Activated CD4-positive, CD25-positive, alpha-beta regulatory T cell treated with anti-CD3 and anti-CD28 coated beads, Interleukin-2, amount 50 U/mL, for 24 hours (primary cell): ENCODE data around the gene CMPK2.
"Not testable (repeated sequence)": the region's sequence is repeated elsewhere in the genome, so short reads cannot be mapped to it uniquely, and the experiment has no call there.

Source experiments
- ATAC-seq, 2 donors: fragments of 150-1000 bp; cut with Tn5 transposase; one replicate each; pipeline ENCODE4 v1.10.0; 2021; ENCODE audit warnings: mild to moderate bottlenecking in 1 of 2, moderate library complexity in 1 of 2

The CMPK2 gene

DNA sequence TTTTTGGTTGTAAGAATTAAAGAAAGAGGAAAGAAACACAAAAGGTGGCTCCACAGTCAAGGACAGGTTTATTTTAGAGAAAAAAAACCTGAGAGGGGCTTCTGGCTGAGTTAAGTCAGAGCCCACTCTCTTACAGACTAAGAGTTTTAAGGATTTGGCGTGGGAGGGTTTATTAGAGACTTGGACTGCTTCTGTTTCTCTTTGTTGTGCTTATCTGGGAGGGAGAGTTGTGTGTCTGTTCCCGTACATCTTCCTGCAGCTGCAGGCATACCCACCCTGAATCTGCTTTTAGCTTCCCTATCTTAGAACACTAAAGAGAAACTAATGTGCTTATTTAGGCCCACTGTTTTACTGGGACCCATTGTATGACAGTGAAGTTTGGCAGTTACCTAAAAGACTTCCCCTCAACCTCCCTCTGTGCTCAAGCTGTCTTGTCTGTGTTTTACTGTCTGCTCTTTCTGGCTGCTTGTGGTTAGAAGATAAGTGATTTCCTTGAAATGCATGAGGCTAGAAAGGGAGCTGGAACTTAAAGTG is 14.6 kb upstream of the CMPK2 start:
- peak; percentile 25 to 57 for ATAC-seq

DNA sequence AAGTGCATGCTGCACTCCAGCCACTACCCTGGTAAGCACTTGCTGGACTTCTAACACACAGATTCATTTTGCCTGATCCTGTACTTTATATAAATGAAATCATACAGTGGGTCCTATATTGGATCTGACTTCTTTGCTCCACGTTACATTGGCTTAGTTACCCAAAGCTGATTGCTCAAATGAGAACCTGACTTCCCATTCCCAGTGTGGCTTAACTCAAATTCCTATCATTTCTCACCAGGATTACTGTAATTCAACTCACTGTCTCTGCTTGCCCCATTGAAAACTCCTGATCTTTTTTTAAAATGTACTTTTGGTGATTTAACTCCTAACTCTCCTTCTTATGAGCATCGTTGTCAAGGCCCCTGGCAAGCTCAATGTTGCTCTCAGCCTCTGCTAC is 13.3 kb upstream of the CMPK2 start:
- no peak for ATAC-seq

DNA sequence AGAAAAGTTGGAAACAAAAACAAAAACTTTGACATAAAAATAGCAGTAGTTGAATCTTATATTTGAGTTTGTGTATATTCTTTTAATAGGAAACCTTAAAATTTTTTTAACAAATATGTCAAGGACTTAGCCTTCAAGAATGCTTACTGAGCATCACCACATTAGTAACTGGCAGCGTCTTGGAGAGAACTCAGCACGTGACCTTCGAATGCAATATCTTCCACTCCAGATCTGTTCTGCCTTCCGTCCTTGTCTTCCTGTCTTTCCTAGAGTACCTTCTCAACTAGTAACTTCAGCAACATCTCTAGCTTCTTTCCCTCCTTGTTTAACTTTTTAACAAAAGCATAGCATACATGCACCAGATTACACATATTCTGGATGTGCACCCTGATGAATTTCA is 12.8 kb upstream of the CMPK2 start:
- ATAC-seq = no peak

DNA sequence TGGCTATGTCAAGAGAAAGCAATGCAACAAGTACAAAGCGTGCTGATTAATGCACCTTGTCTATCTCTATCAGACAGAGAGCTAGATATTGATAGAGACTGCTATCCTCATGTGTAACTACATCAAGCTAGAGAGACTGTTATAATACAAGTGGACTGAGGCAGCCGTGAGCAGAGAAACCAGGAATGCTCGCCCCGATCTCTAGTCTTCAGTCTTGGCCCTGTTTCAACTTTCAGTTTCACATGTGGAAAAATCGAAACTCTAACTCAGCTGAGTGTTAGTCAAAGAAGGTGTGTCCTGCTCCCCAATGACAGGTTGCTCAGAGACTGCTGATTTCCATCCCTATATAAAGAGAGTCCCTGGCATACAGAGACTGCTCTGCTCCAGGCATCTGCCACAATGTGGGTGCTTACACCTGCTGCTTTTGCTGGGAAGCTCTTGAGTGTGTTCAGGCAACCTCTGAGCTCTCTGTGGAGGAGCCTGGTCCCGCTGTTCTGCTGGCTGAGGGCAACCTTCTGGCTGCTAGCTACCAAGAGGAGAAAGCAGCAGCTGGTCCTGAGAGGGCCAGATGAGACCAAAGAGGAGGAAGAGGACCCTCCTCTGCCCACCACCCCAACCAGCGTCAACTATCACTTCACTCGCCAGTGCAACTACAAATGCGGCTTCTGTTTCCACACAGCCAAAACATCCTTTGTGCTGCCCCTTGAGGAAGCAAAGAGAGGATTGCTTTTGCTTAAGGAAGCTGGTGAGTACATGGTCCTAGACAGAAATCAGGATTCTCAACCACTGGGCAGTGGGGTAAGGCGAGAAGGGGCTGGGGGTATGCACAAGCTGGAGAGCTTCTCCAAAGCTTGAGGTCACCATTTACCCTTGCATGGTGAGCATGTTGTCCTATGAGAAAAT is 11.9 kb upstream of the CMPK2 start, which contains the start of gene RSAD2:
RSAD2 (plus strand) TSS at position 376 of the 903 bp plus-strand sequence; CDS start at position 400, 24 bp downstream.
- ATAC-seq = peak; percentile 84 to 89

DNA sequence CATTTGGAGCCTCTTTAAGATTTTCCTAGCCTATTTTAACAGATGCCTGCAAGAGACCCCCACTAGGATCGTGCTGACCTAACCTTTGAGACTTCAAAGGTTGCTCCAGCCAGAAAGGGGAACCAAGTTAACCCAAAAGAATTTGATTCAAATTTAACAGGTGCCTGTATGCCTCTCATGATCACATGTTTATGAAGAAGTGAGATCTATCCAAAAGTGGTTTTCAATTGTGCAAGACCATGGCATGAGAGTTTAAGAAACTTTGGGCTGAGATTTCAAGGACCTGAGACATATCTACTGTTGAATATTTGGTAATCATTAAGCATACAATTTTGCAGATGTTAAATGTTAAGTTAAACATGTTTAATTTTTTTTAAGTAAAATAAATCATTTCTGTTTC is 10.6 kb upstream of the CMPK2 start:
- no peak for ATAC-seq

DNA sequence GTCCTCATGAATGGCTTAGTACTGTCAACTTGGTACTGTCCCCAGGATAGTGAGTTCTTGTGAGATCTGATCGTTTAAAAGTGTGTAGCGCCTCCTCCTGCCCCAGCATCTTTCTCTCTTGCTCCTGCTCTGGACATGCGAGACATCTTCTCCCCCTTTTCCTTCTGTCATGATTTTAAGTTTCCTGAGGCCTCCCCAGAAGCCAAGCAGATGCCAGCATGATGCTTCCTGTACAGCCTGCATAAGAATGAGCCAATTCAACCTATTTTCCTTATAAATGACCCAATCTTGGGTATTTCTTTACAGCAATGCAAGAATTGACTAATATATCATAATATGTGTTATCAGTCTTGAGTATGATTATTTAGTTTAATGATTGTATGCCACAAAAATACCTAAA is 8.3 kb upstream of the CMPK2 start:
- ATAC-seq = no peak

DNA sequence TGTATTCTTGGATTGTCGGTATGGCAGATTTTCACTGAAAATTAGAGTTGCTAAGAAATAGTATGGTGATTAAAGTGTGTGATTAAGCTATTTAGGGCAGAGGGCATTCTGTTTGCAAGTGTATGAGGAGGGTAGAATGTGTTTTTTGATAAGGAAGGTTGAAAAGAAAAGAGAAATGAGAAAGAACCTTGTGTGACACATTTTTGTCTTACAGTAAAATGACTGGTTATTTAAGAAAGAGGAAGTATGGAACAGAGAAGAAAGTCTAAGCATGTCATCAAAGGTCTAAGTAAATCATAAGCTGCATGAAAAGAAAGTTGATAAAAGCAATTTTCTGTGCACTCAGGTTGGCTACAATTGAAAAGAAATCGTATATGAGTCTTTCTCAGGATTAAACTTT is 6.7 kb upstream of the CMPK2 start:
- no peak for ATAC-seq

DNA sequence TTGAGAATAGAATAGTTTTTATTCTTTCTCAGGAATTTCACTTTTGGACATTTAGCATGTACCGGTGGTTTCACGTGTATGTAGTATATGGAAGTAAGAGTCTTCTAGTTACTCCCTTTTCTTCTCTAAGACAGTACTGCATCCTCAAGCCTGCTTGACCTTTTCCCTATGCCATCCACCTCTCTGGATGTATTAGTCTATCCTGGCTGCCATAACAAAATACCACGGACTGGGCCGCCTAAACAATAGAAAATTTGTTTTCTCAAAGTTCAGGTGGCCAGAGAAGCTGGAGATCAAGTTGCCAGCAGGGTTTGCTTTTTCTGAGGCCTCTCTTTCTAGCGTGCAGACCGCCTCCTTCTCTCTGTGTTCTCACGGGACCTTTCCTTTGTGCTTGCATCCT is 1.3 kb upstream of the CMPK2 start:
- no peak for ATAC-seq

DNA sequence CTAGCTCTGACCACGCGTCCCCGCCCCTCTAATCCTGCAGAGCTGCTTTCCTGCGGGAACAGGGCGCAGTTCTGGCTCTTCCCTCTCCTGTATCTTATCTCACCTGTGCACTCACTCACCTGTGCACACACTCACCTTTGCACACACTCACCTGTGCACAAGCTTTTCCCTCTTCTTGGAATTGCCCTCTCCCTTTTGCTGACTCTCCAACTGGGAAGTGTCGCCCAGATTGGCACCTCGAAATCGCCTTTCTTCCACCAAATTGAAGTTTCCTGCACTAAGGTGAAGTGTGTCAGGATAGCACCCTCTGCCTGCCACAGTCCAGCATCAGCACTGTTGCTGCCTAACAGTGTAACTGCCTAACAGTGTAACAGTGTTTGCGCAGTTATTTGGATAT is 566 bp upstream of the CMPK2 start:
- peak in 1 of 2 donors; percentile 39 for ATAC-seq

DNA sequence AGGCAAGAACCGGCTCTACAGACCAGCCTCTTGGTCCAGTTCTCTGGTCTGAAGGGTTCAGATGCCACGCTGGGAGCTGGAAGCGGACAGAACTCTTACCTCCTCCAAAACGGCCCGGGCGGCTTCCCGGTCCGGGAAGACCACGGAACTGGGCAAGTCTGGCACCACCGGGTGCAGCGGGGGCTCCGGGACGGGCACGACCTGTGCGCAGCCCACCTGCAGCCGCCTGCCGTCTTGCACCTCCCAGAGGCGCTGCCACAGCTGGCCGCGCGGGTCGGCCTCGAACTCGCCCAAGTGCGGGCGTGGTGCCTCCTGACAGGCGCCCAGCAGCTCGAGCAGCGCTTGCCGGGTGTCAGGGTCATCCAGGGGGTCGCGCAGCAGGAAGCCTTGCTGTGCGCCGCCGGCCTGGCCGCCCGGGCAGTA is 773 bp downstream of the CMPK2 start:
- peak; percentile 3 to 10 for ATAC-seq

DNA sequence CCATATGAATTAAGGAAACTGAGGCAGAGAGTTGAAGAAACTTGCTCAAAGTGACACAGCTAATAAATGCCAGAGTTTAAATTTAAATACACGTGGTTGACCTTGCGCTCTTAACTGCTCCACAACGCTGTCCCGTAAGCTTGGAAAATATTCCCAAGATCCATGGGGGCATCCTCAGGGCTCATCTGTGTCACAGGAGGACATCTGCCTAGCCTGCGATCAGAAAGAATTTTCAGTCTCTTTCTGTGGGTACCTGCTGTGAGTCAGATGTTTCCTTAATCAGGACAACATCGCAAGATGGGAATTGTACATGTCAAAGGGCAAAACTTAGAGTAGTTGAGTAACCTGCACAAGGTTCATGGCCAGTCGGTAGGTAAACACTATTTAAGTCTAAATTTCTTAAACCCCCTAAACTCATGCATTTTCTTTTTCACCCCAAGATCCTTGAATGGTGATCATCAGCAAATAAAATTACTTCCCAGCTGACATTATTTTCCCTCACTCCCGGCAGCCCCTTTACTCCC is 1.4 kb downstream of the CMPK2 start:
- no peak for ATAC-seq

DNA sequence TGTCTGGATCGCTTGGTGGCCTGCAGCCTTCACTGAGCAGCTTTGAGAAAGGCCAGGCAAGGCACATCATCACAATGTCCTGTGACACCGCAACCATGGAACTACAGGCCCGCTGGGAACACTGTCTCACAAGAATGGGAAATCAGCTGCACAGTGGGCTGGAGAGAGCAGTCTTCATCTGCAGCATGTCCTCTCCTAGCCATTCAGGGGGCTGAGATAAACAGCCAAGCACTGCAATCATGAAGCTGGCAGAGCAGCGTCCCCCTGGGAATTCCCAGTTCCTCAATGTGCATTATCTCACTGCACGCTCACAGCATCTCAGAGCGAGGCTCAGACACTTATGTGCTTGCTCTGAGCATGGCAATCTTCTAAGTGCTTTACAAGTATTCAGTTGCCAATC is 1.9 kb downstream of the CMPK2 start:
- no peak for ATAC-seq

DNA sequence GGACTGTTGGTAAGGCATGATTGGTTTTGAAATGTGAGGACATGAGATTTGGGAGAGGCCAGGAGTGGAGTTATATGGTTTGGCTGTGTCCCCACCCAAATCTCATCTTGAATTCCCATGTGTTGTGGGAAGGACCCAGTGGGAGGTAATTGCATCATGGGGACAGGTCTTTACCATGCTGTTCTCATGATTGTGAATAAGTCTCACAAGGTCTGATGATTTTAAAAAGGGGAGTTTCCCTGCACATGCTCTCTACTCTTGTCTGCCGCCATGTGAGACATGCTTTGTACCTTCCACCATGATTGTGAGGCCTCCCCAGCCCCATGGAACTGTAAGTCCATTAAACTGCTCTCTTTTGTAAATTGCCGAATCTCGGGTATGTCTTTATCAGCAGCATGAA is 5.4 kb downstream of the CMPK2 start:
- ATAC-seq = no peak

DNA sequence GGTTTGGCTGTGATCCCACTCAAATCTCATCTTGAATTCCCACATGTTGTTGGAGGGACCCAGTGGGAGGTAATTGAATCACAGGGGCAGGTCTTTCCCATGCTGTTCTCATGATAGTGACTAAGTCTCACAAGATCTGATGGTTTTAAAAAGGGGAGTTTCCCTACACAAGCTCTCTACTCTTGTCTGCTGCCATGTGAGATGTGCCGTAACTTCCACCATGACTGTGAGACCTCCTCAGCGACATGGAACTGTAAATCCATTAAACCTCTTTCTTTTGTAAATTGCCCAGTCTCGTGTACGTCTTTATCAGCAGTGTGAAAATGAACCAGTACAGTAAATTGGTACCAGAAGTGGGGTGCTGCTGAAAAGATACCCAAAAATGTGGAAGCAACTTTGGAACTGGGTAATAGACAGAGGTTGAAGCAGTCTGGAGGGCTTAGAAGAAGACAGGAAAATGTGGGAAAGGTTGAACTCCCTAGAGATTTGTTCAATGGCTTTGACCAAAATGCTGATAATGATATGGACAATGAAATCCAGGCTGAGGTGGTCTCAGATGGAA is 7.2 kb downstream of the CMPK2 start:
- ATAC-seq = not testable (repeated sequence)

DNA sequence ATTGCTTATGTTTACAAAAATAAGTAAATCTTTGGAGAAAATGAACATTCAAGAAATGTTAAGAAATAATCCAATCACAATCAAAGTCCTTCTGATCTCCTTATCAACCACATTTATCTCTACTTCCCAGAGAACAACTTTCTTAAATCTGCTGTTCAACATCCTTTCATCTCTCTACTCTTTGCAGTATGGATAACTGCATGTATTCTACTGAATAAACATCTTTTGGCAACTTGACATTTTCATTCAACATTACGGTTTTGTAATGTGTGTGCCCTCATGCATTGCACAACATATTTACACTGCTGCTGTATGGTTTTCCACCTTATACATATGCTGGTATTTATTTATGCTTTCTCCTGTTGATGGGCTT is 9.2 kb downstream of the CMPK2 start:
- ATAC-seq = no peak

DNA sequence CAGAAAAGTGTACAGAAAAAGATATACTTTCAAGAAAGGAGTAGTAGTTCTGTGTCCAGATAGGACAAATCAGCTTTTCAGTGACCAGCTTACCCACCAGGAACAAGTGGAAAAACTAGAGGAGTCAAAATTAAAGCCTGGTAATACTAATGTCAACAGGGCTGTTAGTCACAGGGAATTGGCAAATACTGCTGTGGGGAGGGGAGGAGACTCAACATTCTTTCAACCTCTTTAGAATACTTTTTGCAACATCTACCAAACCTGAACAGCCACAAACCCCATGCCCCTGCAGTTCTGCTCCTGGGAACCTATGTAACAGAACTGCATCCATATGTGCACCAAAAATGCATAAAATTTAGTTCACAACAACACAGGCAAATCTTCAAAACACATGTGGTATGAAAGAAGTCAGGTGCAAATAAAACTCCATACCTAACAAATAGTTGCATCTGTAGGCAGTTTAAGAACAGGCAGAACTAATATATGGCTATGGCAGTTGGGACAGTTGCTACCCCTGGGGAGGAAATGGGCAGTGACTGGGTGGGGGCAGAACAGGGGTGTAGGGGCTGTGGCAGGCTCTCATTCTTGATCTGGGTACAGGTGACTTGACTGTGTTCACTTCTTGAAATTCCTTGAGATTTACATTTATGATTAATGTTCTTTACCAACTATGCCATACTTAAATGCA is 9.7 kb downstream of the CMPK2 start:
- no peak for ATAC-seq

DNA sequence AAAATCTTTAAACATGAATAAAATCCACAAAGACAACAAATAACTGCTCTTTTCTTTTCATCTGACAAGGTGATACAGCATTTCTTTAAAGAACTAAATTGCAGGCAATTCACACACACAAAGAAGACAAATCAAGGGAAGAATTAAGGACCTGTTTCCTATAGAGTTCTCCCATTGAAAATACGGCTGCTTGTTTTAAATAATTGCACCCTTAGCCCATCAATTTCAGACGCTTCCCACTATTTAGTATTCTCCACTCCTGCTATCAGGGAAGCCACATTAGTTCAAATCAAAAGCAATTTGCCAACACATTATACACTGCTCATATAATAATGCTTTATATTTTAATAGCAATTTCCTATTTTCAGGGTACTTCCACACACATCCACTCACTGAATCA is 11.3 kb downstream of the CMPK2 start:
- no peak for ATAC-seq

DNA sequence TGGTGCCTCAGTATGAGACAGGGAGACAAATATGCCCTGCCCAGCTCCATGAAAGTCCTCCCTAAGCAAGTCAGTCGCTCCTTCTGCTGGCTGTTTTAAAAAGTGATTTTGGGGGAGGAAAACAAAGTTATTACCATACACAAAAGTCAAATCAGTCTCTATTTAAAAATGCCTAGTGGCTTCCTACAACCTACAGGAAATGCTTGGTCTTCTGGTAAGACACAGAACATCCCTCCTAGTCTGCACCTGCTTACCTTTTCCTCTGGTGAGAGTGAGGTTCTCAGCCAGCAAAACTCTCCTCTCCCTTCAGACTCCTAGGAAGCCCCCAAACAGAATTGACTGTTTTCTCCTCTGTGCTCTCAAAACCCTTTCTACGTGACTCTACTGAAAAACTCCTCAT is 13.5 kb downstream of the CMPK2 start:
- ATAC-seq = no peak

DNA sequence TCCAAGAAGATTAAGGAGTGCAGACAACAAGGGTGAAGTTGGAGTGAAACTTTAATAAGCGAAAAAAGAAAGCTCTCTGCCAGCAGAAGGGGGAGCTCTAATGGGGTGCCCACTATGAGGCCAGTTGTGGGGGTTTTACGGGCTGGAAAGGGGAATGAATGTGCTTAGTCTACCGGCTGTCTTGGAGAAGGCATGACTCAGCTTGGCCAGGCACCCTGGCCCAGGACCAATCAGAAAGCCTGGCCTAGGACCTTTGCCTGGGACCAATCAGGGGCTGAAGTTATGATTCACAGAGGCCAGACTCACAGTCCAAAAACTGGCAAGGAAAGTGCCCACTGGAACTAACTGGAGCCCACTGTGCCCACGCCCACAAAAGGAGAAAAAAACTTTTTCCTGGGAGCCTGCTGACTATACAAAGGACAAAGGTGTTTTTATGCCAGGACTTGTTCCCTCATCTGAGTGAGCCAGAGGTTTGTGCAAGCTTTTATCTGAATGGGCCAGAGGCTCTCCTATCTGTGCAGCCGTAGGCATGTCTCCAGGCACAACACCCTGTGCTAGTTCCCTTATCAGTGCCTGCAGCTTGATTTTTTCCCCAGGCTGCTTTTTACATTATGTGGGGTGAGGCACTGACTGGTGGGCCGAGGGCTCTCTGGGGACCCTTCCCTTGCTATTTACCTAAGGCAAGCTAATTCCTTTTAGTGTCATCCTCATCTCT is 18.6 kb downstream of the CMPK2 start:
- no peak for ATAC-seq

DNA sequence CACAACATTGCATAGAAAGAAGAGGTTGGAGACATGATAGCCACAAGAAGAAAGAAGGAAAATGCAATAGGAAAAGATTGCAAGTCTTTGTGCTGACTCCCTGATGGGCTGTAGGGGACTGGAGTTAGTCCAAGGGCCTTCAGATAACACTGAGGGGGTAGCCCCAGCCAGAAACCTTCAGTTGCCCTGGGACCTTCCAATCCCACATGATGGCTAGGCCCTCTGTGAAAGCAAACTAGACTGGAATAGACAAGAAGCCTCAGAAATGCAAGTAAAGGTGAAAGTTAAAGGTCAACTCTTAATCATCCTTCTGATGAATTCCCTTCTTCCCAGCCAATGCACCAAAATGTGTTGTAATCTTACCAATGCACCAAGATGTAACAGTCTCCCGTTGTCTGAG is 19.2 kb downstream of the CMPK2 start:
- ATAC-seq = no peak

DNA sequence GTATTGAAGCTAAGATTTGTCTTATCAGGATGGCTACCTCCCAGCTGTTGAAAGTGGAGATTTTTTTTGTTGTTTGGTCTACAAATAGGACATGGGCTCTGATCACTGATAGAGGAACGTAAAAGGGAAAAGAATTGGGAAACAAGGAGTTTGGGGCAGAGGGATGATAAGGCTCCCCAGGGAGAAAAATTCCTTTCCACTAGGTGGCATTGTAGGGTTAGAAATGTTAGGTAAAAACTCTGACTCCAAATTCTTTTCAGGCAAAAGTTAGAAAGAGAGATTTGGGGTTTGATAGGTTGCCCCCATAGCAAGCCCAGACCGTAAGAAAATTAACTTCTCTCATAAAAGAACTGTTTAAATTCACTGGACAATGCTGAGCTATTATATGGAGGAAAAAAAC is 19.8 kb downstream of the CMPK2 start:
- ATAC-seq = no peak

DNA sequence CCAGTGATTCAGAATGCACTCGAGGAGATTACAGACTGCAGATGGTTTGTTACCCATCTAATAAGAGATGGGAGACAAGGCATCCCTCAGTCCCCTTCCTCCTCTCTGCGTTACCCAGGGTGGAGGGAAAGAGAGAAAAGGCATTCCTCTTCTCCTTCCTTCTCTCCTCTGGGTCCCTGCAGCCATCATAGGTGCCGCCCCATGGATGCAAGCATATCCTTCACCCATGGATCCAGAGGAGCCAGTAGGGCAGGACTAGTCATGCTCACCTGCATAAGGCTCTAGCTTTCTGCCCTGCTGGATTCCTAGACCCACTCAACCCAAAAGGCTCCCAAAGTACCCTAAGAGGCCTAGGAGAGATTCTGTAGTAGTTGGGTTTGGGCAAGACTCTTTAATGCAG is 20.4 kb downstream of the CMPK2 start:
- ATAC-seq = no peak
